ENCODE results near the gene CIDEB. TPM values are rescaled to one million over a fixed set of nuclear protein-coding genes. Genes with fewer than 3 reads are reported as not detected.

CIDEB gene
- total and polyA plus RNA-seq, 12 donors = 16.4 to 80.3 (median 39.0) TPM

- DNase-seq = no peak
- WGBS, 4 donors = 39 to 55% (median 41%) methylated on average over 17 to 51 of the region's 51 CpGs
- Histone ChIP-seq H3K9me3 (replicated peaks in 1 of 3) (no peaks in the 10 kb centered on the region), H3K27ac (peak within 1 kb of the TSS in 1 of 5 donors; percentile 47), H3K4me1 (replicated peaks in 1 of 2) (peaks cover 0 to 4% of the 10 kb centered on the region in 2 donors), H3K27me3 (peaks cover 8% of the 10 kb centered on the region), H3K36me3 (replicated peaks in 1 of 2) (no peaks in the 10 kb centered on the region), H3K4me3 (peak within 1 kb of the TSS in 1 of 4 donors; percentile 42)
- intact Hi-C loops (cut with DNase I) = no loop called here
- TF ChIP-seq CTCF (IDR thresholded peaks at IDR 0.05) = no peak
- TF ChIP-seq POLR2A (IDR thresholded peaks at IDR 0.05) = no peak
Measured at GRCh38 chr14:24339284-24340151, 31.7 kb upstream of the CIDEB start, which contains the start of gene RIPK3. Gene RIPK3, minus strand, starts transcription at chr14:24339991. Its CDS starts 165 bp downstream, at chr14:24339826.

- intact Hi-C loops (cut with DNase I) = no loop called here
- H3K4me3 ChIP-seq = peak overlapping the region in 1 of 4 donors; percentile 42
- H3K4me1 ChIP-seq (replicated peaks in 1 of 2) = peaks cover 0 to 10% of the 10 kb centered on the region in 2 donors
- no peaks in the 10 kb centered on the region for H3K36me3 ChIP-seq (replicated peaks in 1 of 2)
- H3K27ac ChIP-seq = no peak overlapping the region
- no peaks in the 10 kb centered on the region for H3K9me3 ChIP-seq (replicated peaks in 1 of 3)
- H3K27me3 ChIP-seq = peaks cover 11% of the 10 kb centered on the region
- no peak for DNase-seq
- WGBS, 4 donors = 82 to 88% (median 84%) methylated on average over 12 to 14 of the region's 14 CpGs; no CpG with 5 or more reads in 1 of the 4 donors
- TF ChIP-seq POLR2A (IDR thresholded peaks at IDR 0.05) (no peak), CTCF (IDR thresholded peaks at IDR 0.05) (no peak)
Measured at GRCh38 chr14:24338843-24339242, 31.1 kb upstream of the CIDEB start.

- 89 to 93% (median 90%) methylated on average over 8 of the region's 8 CpGs for WGBS, 4 donors
- Histone ChIP-seq H3K27ac (no peak overlapping the region), H3K4me3 (no peak overlapping the region), H3K4me1 (replicated peaks in 1 of 2) (peaks cover 0 to 18% of the 10 kb centered on the region in 2 donors), H3K27me3 (peaks cover 11% of the 10 kb centered on the region), H3K36me3 (replicated peaks in 1 of 2) (no peaks in the 10 kb centered on the region), H3K9me3 (replicated peaks in 1 of 3) (no peaks in the 10 kb centered on the region)
- DNase-seq = no peak
- no peak for TF ChIP-seq POLR2A (IDR thresholded peaks at IDR 0.05)
- TF ChIP-seq CTCF (IDR thresholded peaks at IDR 0.05) = no peak
- intact Hi-C loops (cut with DNase I) = no loop called here
Measured at GRCh38 chr14:24337824-24338175, 30.0 kb upstream of the CIDEB start.

GRCh38 chr14:24337144-24337823, 29.5 kb upstream of the CIDEB start:
- Histone ChIP-seq H3K4me3 (no peak overlapping the region), H3K27ac (no peak overlapping the region), H3K9me3 (replicated peaks in 1 of 3) (no peaks in the 10 kb centered on the region), H3K36me3 (replicated peaks in 1 of 2) (no peaks in the 10 kb centered on the region), H3K27me3 (peaks cover 11% of the 10 kb centered on the region), H3K4me1 (replicated peaks in 1 of 2) (peaks cover 0 to 23% of the 10 kb centered on the region in 2 donors)
- no peak for TF ChIP-seq CTCF (IDR thresholded peaks at IDR 0.05)
- no peak for TF ChIP-seq POLR2A (IDR thresholded peaks at IDR 0.05)
- no peak for DNase-seq
- WGBS, 4 donors = 75 to 91% (median 88%) methylated on average over 7 of the region's 7 CpGs
- intact Hi-C loops (cut with DNase I) = no loop called here

Data from adrenal gland (tissue), 12 donors.